Keratinocyte (primary cell): ENCODE data around the gene SALL3. TPM values are rescaled to one million over a fixed set of nuclear protein-coding genes. Genes with fewer than 3 reads are reported as not detected.

Source experiments
- DNase-seq: peaks from one replicate; pipeline ENCODE4 v3.0.0-alpha.2; 2011; ENCODE audit warnings: low read depth, missing footprints, low spot score
- FAIRE-seq: peaks from 2 replicates; lab custom pipeline; 2011; peaks lifted over from hg19 to GRCh38; lab: Jason Lieb, UNC
- H2AFZ ChIP-seq: 2 replicates; pipeline ENCODE4 v1.6.0; 2012; ENCODE audit warnings: low read length, control low read depth, inconsistent platforms; ENCODE audit not compliant: control insufficient read depth
- H3K27ac ChIP-seq: 2 replicates; pipeline ENCODE4 v1.5.1; 2011; ENCODE audit warnings: low read length; ENCODE audit not compliant: control insufficient read depth, insufficient read depth
- H3K27me3 ChIP-seq: 3 replicates; pipeline ENCODE4 v1.6.0; 2011; ENCODE audit warnings: low read length; ENCODE audit not compliant: control insufficient read depth, insufficient read depth; ENCODE audit errors: extremely low read depth
- H3K36me3 ChIP-seq, 2 experiments: 2 replicates in 1 of 2; 3 replicates in 1 of 2; pipeline ENCODE4 v1.5.1; 2011; ENCODE audit warnings: low read length in 2 of 2, mild to moderate bottlenecking in 1 of 2; ENCODE audit not compliant: control insufficient read depth in 2 of 2, insufficient read depth in 2 of 2; ENCODE audit errors: extremely low read depth in 1 of 2
- H3K4me1 ChIP-seq: 3 replicates; pipeline ENCODE4 v1.5.1; 2011; ENCODE audit warnings: low read length; ENCODE audit not compliant: control insufficient read depth, insufficient read depth; ENCODE audit errors: extremely low read depth
- H3K4me2 ChIP-seq: 3 replicates; pipeline ENCODE4 v1.6.0; 2011; ENCODE audit warnings: low read depth, low read length; ENCODE audit not compliant: control insufficient read depth, insufficient read depth; ENCODE audit errors: extremely low read depth
- H3K4me3 ChIP-seq, 3 experiments: fragments of 200-600 bp in 1 of 3; sonication (generic) in 1 of 3; 2 replicates in 2 of 3; 3 replicates in 1 of 3; pipeline ENCODE4 v1.5.1; 2011 to 2016; ENCODE audit warnings: low read length in 3 of 3, mild to moderate bottlenecking in 3 of 3, control low read depth in 2 of 3, inconsistent platforms in 1 of 3, low read depth in 1 of 3, mixed read lengths in 1 of 3, mixed run types in 1 of 3, moderate library complexity in 1 of 3; ENCODE audit not compliant: control insufficient read depth in 2 of 3, insufficient read depth in 2 of 3; ENCODE audit errors: extremely low read depth in 1 of 3
- H3K79me2 ChIP-seq: 2 replicates; pipeline ENCODE4 v1.6.0; 2012; ENCODE audit warnings: low read length; ENCODE audit not compliant: control insufficient read depth, insufficient read depth
- H3K9ac ChIP-seq: 3 replicates; pipeline ENCODE4 v1.6.0; 2011; ENCODE audit warnings: low read length; ENCODE audit not compliant: control insufficient read depth, insufficient read depth; ENCODE audit errors: extremely low read depth
- H3K9me1 ChIP-seq: 3 replicates; pipeline ENCODE4 v1.6.0; 2011; ENCODE audit warnings: low read length; ENCODE audit not compliant: control insufficient read depth, insufficient read depth; ENCODE audit errors: extremely low read depth
- H3K9me3 ChIP-seq: 2 replicates; pipeline ENCODE4 v1.5.1; 2012; ENCODE audit warnings: low read depth, low read length; ENCODE audit not compliant: control insufficient read depth
- H4K20me1 ChIP-seq: 3 replicates; pipeline ENCODE4 v1.6.0; 2011; ENCODE audit warnings: low read length; ENCODE audit not compliant: control insufficient read depth, insufficient read depth; ENCODE audit errors: extremely low read depth
- EZH2 ChIP-seq: IDR thresholded peaks from one replicate; pipeline ENCODE4 v1.6.1; 2012; ENCODE audit warnings: inconsistent platforms, mild to moderate bottlenecking, low read length, moderate library complexity
- dilution Hi-C: fragments of 300-500 bp; cut with MboI; formaldehyde crosslinking; loops from one replicate; pipeline ENCODE4 v1.7.0; 2020; ENCODE audit warnings: low sequenced_read_pairs; ENCODE audit not compliant: extremely low pct_ligation_motif_present
- polyA plus RNA-seq, 5 experiments: library from polyadenylated mRNA; depleted of rRNA in 3 of 5; stranded (reverse) in 3 of 5; stranded (forward) in 1 of 5; unstranded in 1 of 5; fragments of >200 nt; gene quantifications; 1 replicate in 1 of 5; 2 replicates in 3 of 5; 3 replicates in 1 of 5; pipeline versions ENCODE4 v1.2.1 to v1.2.3, GENCODE V29; 2011 to 2012; ENCODE audit warnings: missing spikeins in 2 of 5, low read depth in 1 of 5, low replicate concordance in 1 of 5
- TF ChIP-seq, protein P1 (sequence below), 3 experiments: IDR thresholded peaks in 1 of 3; conservative IDR thresholded peaks in 1 of 3; optimal IDR thresholded peaks in 1 of 3; 2 replicates in 2 of 3; 3 replicates in 1 of 3; pipeline versions ENCODE3 to v1.5.1; 2011; ENCODE audit warnings: low read length in 3 of 3, mild to moderate bottlenecking in 3 of 3, moderate library complexity in 2 of 3, control low read depth in 1 of 3, inconsistent platforms in 1 of 3; ENCODE audit not compliant: insufficient read depth in 2 of 3; ENCODE audit errors: extremely low read depth in 1 of 3

The SALL3 gene
- polyA plus RNA-seq, 1 donor (not counting 4 experiments of a cell fraction or from before 2014, with no cell fraction given), result not detected

DNA sequence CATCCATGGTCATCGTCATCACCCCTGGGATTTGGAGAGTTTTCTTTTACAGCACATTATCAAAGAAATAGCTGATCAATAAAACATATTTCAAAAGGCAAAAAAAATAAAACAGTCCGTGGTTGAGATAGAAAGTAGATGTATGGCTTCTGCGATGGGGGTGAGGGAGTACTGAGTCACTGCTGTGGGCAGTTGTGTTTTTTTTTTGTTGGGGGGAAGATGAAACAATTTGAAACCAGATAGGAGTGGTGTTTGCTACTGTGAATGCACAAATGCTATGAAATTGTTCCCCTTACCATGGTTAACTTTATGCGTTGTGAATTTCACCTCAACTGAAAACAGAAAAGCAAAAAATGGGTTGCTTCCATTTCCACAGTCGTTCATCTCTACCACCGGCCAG, 11.9 kb upstream of the SALL3 start:
- DNase-seq, result no peak
- Histone ChIP-seq H3K9me3 (peaks cover 9% of the 10 kb centered on the region), H3K4me2 (no peak overlapping the region), H3K36me3 (no peaks in the 10 kb centered on the region), H3K9ac (no peak overlapping the region), H3K4me3 (no peak overlapping the region), H4K20me1 (no peaks in the 10 kb centered on the region), H3K79me2 (no peaks in the 10 kb centered on the region), H2AFZ (no peak overlapping the region), H3K4me1 (no peaks in the 10 kb centered on the region), H3K27me3 (peaks cover 6% of the 10 kb centered on the region), H3K9me1 (no peaks in the 10 kb centered on the region), H3K27ac (no peak overlapping the region)
- dilution Hi-C loops, result no loop called here
- TF ChIP-seq EZH2, result no peak
- TF ChIP-seq, protein P1, sequence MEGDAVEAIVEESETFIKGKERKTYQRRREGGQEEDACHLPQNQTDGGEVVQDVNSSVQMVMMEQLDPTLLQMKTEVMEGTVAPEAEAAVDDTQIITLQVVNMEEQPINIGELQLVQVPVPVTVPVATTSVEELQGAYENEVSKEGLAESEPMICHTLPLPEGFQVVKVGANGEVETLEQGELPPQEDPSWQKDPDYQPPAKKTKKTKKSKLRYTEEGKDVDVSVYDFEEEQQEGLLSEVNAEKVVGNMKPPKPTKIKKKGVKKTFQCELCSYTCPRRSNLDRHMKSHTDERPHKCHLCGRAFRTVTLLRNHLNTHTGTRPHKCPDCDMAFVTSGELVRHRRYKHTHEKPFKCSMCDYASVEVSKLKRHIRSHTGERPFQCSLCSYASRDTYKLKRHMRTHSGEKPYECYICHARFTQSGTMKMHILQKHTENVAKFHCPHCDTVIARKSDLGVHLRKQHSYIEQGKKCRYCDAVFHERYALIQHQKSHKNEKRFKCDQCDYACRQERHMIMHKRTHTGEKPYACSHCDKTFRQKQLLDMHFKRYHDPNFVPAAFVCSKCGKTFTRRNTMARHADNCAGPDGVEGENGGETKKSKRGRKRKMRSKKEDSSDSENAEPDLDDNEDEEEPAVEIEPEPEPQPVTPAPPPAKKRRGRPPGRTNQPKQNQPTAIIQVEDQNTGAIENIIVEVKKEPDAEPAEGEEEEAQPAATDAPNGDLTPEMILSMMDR (optimal IDR thresholded peaks at IDR 0.05 in 1 of 3, IDR thresholded peaks at IDR 0.05 in 1 of 3, conservative IDR thresholded peaks at IDR 0.05 in 1 of 3; ENCODE audit: extremely low read depth in 1 of 3, insufficient read depth in 2 of 3, low read length in 3 of 3), result no peak
- FAIRE-seq, result no peak

- H3K9me3 ChIP-seq, result peaks cover 2% of the 10 kb centered on the region
- DNase-seq (no peak), FAIRE-seq (no peak)
- no peaks in the 10 kb centered on the region for H4K20me1 ChIP-seq
- no peak overlapping the region for H3K27ac ChIP-seq
- no peaks in the 10 kb centered on the region for H3K79me2 ChIP-seq
- H3K9me1 ChIP-seq, result no peaks in the 10 kb centered on the region
- dilution Hi-C loops, result no loop called here
- H2AFZ ChIP-seq, result no peak overlapping the region
- no peak overlapping the region for H3K4me3 ChIP-seq
- no peaks in the 10 kb centered on the region for H3K36me3 ChIP-seq
- no peak overlapping the region for H3K4me2 ChIP-seq
- no peak for TF ChIP-seq EZH2
- TF ChIP-seq, protein P1 (optimal IDR thresholded peaks at IDR 0.05 in 1 of 3, IDR thresholded peaks at IDR 0.05 in 1 of 3, conservative IDR thresholded peaks at IDR 0.05 in 1 of 3; ENCODE audit: extremely low read depth in 1 of 3, insufficient read depth in 2 of 3, low read length in 3 of 3), result no peak
- no peaks in the 10 kb centered on the region for H3K4me1 ChIP-seq
- H3K27me3 ChIP-seq, result peaks cover 27% of the 10 kb centered on the region
- no peak overlapping the region for H3K9ac ChIP-seq
Measured at GRCh38 chr18:78969574-78970315, 9.9 kb upstream of the SALL3 start.
